PC-9 (cell line): ENCODE results near the gene SPAG17. TPM values are rescaled to one million over a fixed set of nuclear protein-coding genes. Genes with fewer than 3 reads are reported as not detected.

Source experiments
- BruUV-seq: library from RNA; stranded (reverse); fragments of 400-500 nt; replicated peaks from 2 replicates; lab custom pipeline; 2021; lab: Mats Ljungman, UMichigan
- CTCF ChIA-PET: fragments of 300-600 bp; sonication (Branson Sonifier 250); formaldehyde crosslinking; loops from one replicate; lab custom pipeline; 2022; ENCODE audit warnings: antibody characterized with exemption; lab: Charles Lee
- POLR2A ChIA-PET: fragments of 300-600 bp; sonication (Branson Sonifier 250); formaldehyde crosslinking; loops from one replicate; lab custom pipeline; 2022; ENCODE audit warnings: antibody characterized with exemption; ENCODE audit not compliant: unreplicated experiment; lab: Charles Lee
- DNase-seq, 2 experiments: peaks; one replicate each; pipeline versions ENCODE4 v3.0.0 to v3.0.0-alpha.2; 2015 to 2022; ENCODE audit warnings: mixed read lengths in 1 of 2
- H2AFZ ChIP-seq: fragments of 200-600 bp; sonication (generic); 2 replicates; pipeline ENCODE4 v1.8.1; 2017; ENCODE audit warnings: antibody characterized with exemption
- H3F3A ChIP-seq: fragments of 200-600 bp; sonication (generic); 2 replicates; pipeline ENCODE4 v1.8.1; 2017; ENCODE audit warnings: antibody characterized with exemption, mild to moderate bottlenecking, low read depth; ENCODE audit not compliant: insufficient read depth
- H3K27ac ChIP-seq: fragments of 200-600 bp; sonication (generic); 2 replicates; pipeline ENCODE4 v1.6.1; 2016; ENCODE audit warnings: mixed run types
- H3K27me3 ChIP-seq: fragments of 200-600 bp; sonication (generic); 2 replicates; pipeline ENCODE4 v1.6.1; 2016; ENCODE audit warnings: low read depth, mixed run types; ENCODE audit not compliant: insufficient read depth
- H3K36me3 ChIP-seq: fragments of 200-600 bp; sonication (generic); 2 replicates; pipeline ENCODE4 v1.6.1; 2016; ENCODE audit warnings: low read depth, mixed run types
- H3K4me1 ChIP-seq: fragments of 200-600 bp; sonication (generic); replicated peaks from 2 replicates; pipeline ENCODE4 v1.6.1; 2016; ENCODE audit warnings: mixed run types; ENCODE audit not compliant: insufficient read depth
- H3K4me2 ChIP-seq: fragments of 200-600 bp; sonication (generic); 2 replicates; pipeline ENCODE4 v1.6.1; 2017; ENCODE audit warnings: mixed run types
- H3K4me3 ChIP-seq: fragments of 200-600 bp; sonication (generic); 2 replicates; pipeline ENCODE4 v1.6.1; 2016; ENCODE audit warnings: mixed run types
- H3K79me2 ChIP-seq: fragments of 200-600 bp; sonication (generic); 2 replicates; pipeline ENCODE4 v1.6.1; 2017; ENCODE audit warnings: low read depth, mixed run types
- H3K9me2 ChIP-seq: fragments of 200-600 bp; sonication (generic); 2 replicates; pipeline ENCODE4 v1.8.1; 2017; ENCODE audit warnings: mild to moderate bottlenecking; ENCODE audit not compliant: insufficient read depth
- H3K9me3 ChIP-seq: fragments of 200-600 bp; sonication (generic); 2 replicates; pipeline ENCODE4 v1.8.1; 2016; ENCODE audit warnings: low read depth; ENCODE audit not compliant: insufficient read depth
- H4K20me1 ChIP-seq: fragments of 200-600 bp; sonication (generic); 2 replicates; pipeline ENCODE4 v1.8.1; 2017; ENCODE audit not compliant: insufficient read depth
- CTCF ChIP-seq: fragments of 200-600 bp; sonication (generic); conservative IDR thresholded peaks from 2 replicates; pipeline ENCODE4 v1.6.1; 2017; ENCODE audit warnings: mixed run types, antibody characterized with exemption, mild to moderate bottlenecking, moderate library complexity
- EZH2 ChIP-seq: fragments of 200-600 bp; sonication (generic); IDR thresholded peaks from 2 replicates; pipeline ENCODE4 v1.8.0; 2017; ENCODE audit warnings: antibody characterized with exemption, low read depth
- intact Hi-C: fragments of 100-400 bp; cut with micrococcal nuclease; formaldehyde crosslinking; loops from one replicate; pipeline ENCODE4 v1.10.0; 2022; ENCODE audit not compliant: unreplicated experiment
- total RNA-seq: library from RNA; stranded (reverse); gene quantifications from 2 replicates; pipeline ENCODE4 v1.2.3, GENCODE V29; 2021

SPAG17 gene
- total RNA-seq, 1 experiment from 2014 or later = not detected

GRCh38 chr1:118206966-118207365 is 21.9 kb upstream of the SPAG17 start:
- H2AFZ ChIP-seq = no peak overlapping the region
- no peaks in the 10 kb centered on the region for H3K9me2 ChIP-seq
- no peaks in the 10 kb centered on the region for H3K27me3 ChIP-seq
- no peaks in the 10 kb centered on the region for H3K36me3 ChIP-seq
- H4K20me1 ChIP-seq = no peaks in the 10 kb centered on the region
- TF ChIP-seq CTCF (no peak), EZH2 (no peak)
- no peaks in the 10 kb centered on the region for H3F3A ChIP-seq
- no peak for DNase-seq
- H3K4me3 ChIP-seq = no peak overlapping the region
- intact Hi-C loops = no loop called here
- no peaks in the 10 kb centered on the region for H3K79me2 ChIP-seq
- ChIA-PET POLR2A (no interaction called here), CTCF (no interaction called here)
- no peaks in the 10 kb centered on the region for H3K4me1 ChIP-seq
- H3K9me3 ChIP-seq = no peaks in the 10 kb centered on the region
- no TSS peak for BruUV-seq
- H3K27ac ChIP-seq = no peak overlapping the region
- no peak overlapping the region for H3K4me2 ChIP-seq

- H3K27ac ChIP-seq = no peak overlapping the region
- H3K4me3 ChIP-seq = no peak overlapping the region
- H4K20me1 ChIP-seq = no peaks in the 10 kb centered on the region
- POLR2A ChIA-PET = no interaction called here
- H3K4me1 ChIP-seq = no peaks in the 10 kb centered on the region
- TF ChIP-seq EZH2 = no peak
- no peak for TF ChIP-seq CTCF
- no peak overlapping the region for H3K4me2 ChIP-seq
- H3K79me2 ChIP-seq = no peaks in the 10 kb centered on the region
- no peak overlapping the region for H2AFZ ChIP-seq
- CTCF ChIA-PET = no interaction called here
- H3K9me2 ChIP-seq = no peaks in the 10 kb centered on the region
- intact Hi-C loops = no loop called here
- H3F3A ChIP-seq = no peaks in the 10 kb centered on the region
- H3K27me3 ChIP-seq = no peaks in the 10 kb centered on the region
- no peaks in the 10 kb centered on the region for H3K9me3 ChIP-seq
- no TSS peak for BruUV-seq
- H3K36me3 ChIP-seq = no peaks in the 10 kb centered on the region
- DNase-seq = no peak
Observed at GRCh38 chr1:118204648-118205047, 19.6 kb upstream of the SPAG17 start.

- Histone ChIP-seq H3K9me3 (no peaks in the 10 kb centered on the region), H3K4me1 (no peaks in the 10 kb centered on the region), H3K4me2 (no peak overlapping the region), H3K36me3 (no peaks in the 10 kb centered on the region), H3K27me3 (no peaks in the 10 kb centered on the region), H3K9me2 (no peaks in the 10 kb centered on the region), H2AFZ (no peak overlapping the region), H3K4me3 (no peak overlapping the region), H3K27ac (no peak overlapping the region), H3K79me2 (no peaks in the 10 kb centered on the region), H3F3A (no peaks in the 10 kb centered on the region), H4K20me1 (no peaks in the 10 kb centered on the region)
- ChIA-PET POLR2A (no interaction called here), CTCF (no interaction called here)
- intact Hi-C loops = no loop called here
- no peak for TF ChIP-seq EZH2
- TF ChIP-seq CTCF = no peak
- no TSS peak for BruUV-seq
- DNase-seq = no peak
Observed at GRCh38 chr1:118204105-118204504, 19.1 kb upstream of the SPAG17 start.
